ENCODE results near the gene PARPBP.
"Not testable (repeated sequence)": the region's sequence is repeated elsewhere in the genome, so short reads cannot be mapped to it uniquely, and the experiment has no call there.

- TF ChIP-seq CTCF, POLR2A (IDR thresholded peaks at IDR 0.05): not testable (repeated sequence)
Observed at GRCh38 chr12:102072092-102072491, 47.9 kb upstream of the PARPBP start.

All from uterus (tissue), 2 donors.